HTR-8/SVneo (cell line): ENCODE measurements around the gene ZFAND3.
A peak's percentile ranks its signal among the peaks of the same experiment; 100 is the strongest.

Source experiments
- DNase-seq: peaks from one replicate; pipeline ENCODE4 v3.0.0; 2011; ENCODE audit warnings: low spot score, mixed read lengths; ENCODE audit not compliant: insufficient read length
- FAIRE-seq: peaks from 2 replicates; lab custom pipeline; 2011; peaks lifted over from hg19 to GRCh38; lab: Jason Lieb, UNC

ZFAND3 gene

GRCh38 chr6:37793067-37793466 lies 26.5 kb upstream of the ZFAND3 start:
- no peak for FAIRE-seq
- no peak for DNase-seq

GRCh38 chr6:37794825-37795224 lies 24.7 kb upstream of the ZFAND3 start:
- FAIRE-seq: no peak
- DNase-seq: no peak

- no peak for FAIRE-seq
Observed at GRCh38 chr6:37798436-37799262, 20.9 kb upstream of the ZFAND3 start.

GRCh38 chr6:37799263-37799644 lies 20.3 kb upstream of the ZFAND3 start:
- DNase-seq (no peak), FAIRE-seq (no peak)

More at GRCh38 chr6:37798436-37799262, 20.9 kb upstream of the ZFAND3 start:
- no peak for DNase-seq

GRCh38 chr6:37800703-37801604 lies 18.6 kb upstream of the ZFAND3 start:
- FAIRE-seq: no peak

GRCh38 chr6:37801605-37801940 lies 18.0 kb upstream of the ZFAND3 start:
- DNase-seq: no peak
- FAIRE-seq: no peak

More at GRCh38 chr6:37800703-37801604, 18.6 kb upstream of the ZFAND3 start:
- DNase-seq: no peak

- FAIRE-seq (no peak), DNase-seq (no peak)
Observed at GRCh38 chr6:37802810-37803209, 16.7 kb upstream of the ZFAND3 start.

- DNase-seq (no peak), FAIRE-seq (no peak)
Observed at GRCh38 chr6:37804586-37804985, 14.9 kb upstream of the ZFAND3 start.

GRCh38 chr6:37806213-37806612 lies 13.3 kb upstream of the ZFAND3 start:
- no peak for FAIRE-seq
- no peak for DNase-seq

- FAIRE-seq (no peak), DNase-seq (no peak)
Observed at GRCh38 chr6:37807656-37808055, 11.9 kb upstream of the ZFAND3 start.

GRCh38 chr6:37809197-37809543 lies 10.4 kb upstream of the ZFAND3 start:
- FAIRE-seq: no peak
- no peak for DNase-seq

GRCh38 chr6:37812841-37813240 lies 6.7 kb upstream of the ZFAND3 start:
- no peak for DNase-seq

GRCh38 chr6:37814374-37814773 lies 5.2 kb upstream of the ZFAND3 start:
- FAIRE-seq (no peak), DNase-seq (no peak)

More at GRCh38 chr6:37812841-37813240, 6.7 kb upstream of the ZFAND3 start:
- no peak for FAIRE-seq

- FAIRE-seq: no peak
- no peak for DNase-seq
Observed at GRCh38 chr6:37816599-37817375, 2.7 kb upstream of the ZFAND3 start.

- peak; percentile 91 for FAIRE-seq
- DNase-seq: peak; percentile 98
Observed at GRCh38 chr6:37818536-37819176, 871 bp upstream of the ZFAND3 start.

GRCh38 chr6:37819802-37820717 lies 533 bp downstream of the ZFAND3 start:
- FAIRE-seq (no peak), DNase-seq (peak; percentile 68)

- DNase-seq: no peak
- no peak for FAIRE-seq
Observed at GRCh38 chr6:37820718-37821079, 1.2 kb downstream of the ZFAND3 start.

- no peak for FAIRE-seq
- DNase-seq: no peak
Observed at GRCh38 chr6:37821446-37821845, 1.9 kb downstream of the ZFAND3 start.
